Mesenteric fat pad (tissue), 1 donor: ENCODE measurements around the gene CREM. TPM values are rescaled to one million over a fixed set of nuclear protein-coding genes. Genes with fewer than 3 reads are reported as not detected.

Experiments
- DNase-seq: peaks from one replicate; pipeline ENCODE4 v3.0.0-alpha.2; 2020; ENCODE audit warnings: low spot score
- total RNA-seq: library from RNA; stranded (reverse); fragmentation: NEBNext Ultra II Directional; extraction: Animal tissue kit (Norgen Biotek cat#: 25700); gene quantifications from one replicate; pipeline ENCODE4 v1.2.1, GENCODE V29; 2021
- donor health status: DM: yes; HTN: yes; CAD: no.

CREM gene
- total RNA-seq, 1 donor from 2014 or later = 40.3 TPM

DNA sequence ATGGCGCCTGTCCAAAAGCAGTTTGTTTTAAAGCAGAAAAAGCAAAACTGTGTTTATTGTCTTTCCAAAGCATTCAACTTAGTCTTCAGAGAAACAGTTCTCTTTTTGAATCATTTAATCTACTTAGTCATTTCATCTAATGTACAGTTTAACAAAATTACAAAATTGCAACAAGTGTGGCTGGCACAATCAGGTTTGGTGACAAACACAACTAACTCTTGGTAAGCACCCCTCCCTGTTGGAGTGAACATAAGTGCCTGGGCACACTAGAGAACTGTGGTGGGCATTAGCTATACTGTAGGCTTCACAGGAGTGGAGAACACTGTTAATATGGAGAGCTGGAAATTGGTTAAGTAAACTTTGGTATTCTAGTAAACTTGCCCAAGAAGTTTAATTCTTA is 6.9 kb downstream of the CREM start:
- DNase-seq = no peak

GRCh38 chr10:35135861-35136260 is 9.2 kb downstream of the CREM start:
- DNase-seq = no peak

DNA sequence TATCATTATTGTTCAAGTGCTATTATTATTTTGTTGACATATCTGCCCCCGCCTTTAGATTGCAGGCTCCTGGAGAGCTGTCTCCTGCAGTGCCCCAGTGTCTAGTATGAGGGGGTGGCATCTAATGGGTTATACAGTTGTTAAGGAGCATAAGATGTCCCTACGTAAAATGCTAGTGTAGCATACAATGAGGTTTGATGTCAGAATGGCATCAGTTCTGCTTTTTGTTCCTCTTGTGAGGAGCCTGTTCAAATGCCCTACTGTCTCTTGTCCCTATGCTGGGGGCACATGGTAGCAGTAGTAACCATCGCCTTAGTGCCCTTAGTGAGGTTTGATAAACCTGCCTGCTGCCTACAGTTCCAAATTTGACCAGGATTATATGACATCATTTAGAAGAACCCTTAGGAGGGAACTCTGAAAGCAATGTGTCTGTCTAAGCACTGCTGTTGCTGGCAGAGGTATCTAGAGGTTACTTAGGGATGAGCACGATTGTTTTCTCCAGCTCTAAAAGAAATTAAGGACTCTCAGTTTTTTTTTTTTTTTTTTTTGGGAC is 9.7 kb downstream of the CREM start:
- no peak for DNase-seq

- no peak for DNase-seq
Measured at GRCh38 chr10:35140126-35140525, 13.5 kb downstream of the CREM start.

- no peak for DNase-seq
Measured at GRCh38 chr10:35140727-35141126, 14.1 kb downstream of the CREM start.

GRCh38 chr10:35150308-35150707 is 23.7 kb downstream of the CREM start:
- no peak for DNase-seq

DNA sequence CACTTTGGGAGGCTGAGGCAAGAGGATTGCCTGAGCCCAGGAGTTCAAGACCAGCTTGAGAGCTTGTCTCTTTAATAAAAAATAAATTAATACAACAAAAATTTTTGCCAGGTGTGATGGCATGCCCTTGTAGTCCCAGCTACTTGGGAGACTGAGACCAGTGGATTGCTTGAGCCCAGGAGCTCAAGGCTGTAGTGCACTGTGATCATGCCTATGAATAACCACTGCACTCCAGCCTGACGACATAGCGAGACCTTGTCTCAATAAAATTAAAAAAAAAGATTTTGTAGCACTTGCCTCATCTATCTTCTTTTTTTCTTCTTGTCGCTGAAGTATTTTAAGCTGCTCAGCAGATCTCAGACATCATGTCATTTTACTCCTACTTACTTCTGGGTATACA is 26.3 kb downstream of the CREM start:
- no peak for DNase-seq

DNA sequence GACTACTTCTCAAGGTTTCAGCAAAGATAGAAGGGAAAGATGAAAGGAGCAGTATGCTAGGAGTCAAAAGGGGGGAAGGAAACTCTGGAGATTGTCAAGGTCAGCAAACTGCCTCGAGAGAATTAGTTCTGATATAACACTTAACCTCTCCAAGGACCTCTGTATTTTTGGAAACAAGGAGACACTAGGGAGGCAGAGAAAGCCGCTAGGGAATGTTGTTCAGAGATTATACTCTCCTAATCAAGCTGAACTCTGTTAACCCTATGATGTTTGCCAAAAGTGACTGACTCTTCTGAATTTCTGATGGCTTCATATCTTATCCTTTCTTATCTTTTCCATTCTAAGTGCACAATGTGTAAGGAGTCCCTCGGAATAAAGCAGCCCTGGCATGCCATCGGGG is 27.1 kb downstream of the CREM start:
- DNase-seq = no peak

- no peak for DNase-seq
Measured at GRCh38 chr10:35160743-35161142, 34.1 kb downstream of the CREM start.

DNA sequence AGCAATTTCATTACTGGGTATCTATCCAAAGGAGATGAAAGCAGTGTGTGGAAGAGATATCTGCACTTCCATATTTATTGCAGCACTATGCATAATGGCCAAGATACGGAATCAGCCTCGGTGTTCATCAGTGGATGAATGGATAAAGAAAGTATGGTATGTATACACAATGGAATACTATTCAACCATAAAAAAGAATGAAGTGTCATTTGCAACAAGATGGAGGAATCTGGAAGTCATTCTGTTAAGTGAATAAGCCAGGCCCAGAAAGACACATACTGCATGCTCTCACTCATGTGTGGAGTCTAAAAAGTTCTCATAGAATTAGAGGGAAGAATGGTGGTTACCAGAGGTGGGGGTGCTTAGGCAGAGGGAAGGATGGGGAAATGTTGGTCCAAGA is 35.3 kb downstream of the CREM start:
- no peak for DNase-seq

- no peak for DNase-seq
Measured at GRCh38 chr10:35165136-35165535, 38.5 kb downstream of the CREM start.

DNA sequence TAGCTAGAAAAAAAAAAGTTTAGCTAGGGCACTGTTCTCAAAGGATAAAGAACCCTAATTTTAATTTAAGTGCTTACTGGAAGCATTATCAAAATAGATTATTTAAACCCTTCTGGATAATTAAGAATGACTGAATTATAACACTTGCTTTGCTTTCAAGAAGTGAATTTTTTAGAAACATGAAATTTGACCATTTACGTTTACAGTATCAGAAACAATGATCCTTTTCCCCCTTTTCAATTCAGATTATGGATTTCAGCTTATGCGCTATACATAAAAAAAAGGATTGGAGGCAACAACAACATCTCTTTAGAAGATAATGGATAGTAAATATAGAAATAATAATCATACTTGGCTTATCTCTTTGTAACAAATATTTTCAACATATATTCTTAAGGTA is 39.2 kb downstream of the CREM start:
- no peak for DNase-seq

- no peak for DNase-seq
Measured at GRCh38 chr10:35166607-35167006, 40.0 kb downstream of the CREM start.

- no peak for DNase-seq
Measured at GRCh38 chr10:35167342-35167741, 40.7 kb downstream of the CREM start.

DNA sequence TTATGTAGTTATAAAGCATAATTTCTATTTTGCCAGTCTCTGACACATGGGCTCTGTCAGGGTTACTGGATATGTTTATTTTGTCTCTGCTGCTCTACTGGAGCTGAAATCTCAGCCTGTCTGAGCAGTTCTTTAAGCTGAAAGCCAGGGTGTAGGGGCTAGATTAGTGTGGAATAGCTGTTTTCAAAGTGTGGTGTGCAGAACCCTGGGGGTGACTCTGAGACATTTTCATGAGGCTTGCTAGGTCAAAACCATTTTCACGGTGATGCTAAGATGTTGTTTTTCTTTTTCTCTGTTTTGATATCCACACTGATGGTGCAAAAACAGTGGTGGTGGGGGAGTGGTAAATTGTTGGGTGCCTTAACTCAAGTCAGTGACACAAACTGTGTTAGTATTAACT is 45.5 kb downstream of the CREM start:
- DNase-seq = no peak

DNA sequence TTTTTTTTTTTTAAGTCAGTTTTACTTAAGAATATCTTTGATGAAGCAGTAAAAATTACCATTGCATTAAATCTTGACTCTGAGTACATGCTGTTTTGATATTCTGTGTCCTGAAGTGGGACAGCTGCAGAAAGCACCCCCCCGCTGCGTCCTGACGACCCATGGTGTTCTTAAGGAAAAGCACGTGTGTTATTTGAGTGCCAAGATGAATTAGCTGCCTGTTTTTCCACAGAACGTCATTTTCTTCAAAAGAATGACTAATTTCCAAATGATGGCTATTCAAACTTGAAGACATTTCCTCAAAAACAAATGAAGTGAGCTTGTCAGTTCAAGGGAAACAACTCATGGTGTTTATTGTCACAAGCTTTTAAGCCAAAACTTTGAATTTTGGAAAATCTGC is 45.9 kb downstream of the CREM start:
- no peak for DNase-seq

GRCh38 chr10:35178331-35178730 is 51.7 kb downstream of the CREM start:
- no peak for DNase-seq

- no peak for DNase-seq
Measured at GRCh38 chr10:35182631-35183510, 56.2 kb downstream of the CREM start.

- DNase-seq = no peak
Measured at GRCh38 chr10:35184527-35185171, 58.0 kb downstream of the CREM start.

DNA sequence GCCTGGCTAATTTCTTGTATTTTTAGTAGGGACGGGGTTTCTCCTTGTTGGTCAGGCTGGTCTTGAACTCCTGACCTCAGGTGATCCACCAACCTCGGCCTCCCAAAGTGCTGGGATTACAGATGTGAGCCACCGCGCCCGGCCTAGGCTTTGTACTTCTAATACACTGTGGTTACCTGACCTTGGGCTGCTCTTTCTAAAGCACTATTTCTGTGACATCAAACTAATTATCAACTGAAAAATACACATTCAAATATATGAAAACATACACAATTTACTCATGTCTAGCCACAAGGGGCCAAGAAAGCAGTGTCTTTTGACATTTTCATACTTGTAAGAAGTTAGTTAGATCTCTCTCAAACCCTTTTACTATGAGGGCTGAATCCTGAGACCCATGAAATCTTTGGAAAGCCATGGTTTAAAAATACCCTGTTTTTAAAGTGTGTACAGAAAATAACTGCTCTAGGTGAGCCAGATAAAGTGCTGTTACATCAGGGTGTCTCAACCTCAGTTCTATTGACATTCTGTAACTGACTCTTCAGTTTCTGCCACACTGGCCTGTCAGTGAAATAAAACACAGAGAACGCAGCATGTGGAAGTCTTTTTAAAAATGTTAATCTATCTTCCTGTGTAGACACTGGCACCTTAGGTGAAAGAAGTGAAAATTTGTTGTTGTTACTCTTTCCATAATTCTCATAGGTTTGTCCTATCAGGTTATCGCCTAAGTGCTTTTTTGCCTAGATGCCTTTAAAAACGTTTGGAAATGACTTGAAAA is 58.8 kb downstream of the CREM start:
- no peak for DNase-seq

GRCh38 chr10:35188954-35189353 is 62.3 kb downstream of the CREM start:
- DNase-seq = no peak

- DNase-seq = no peak
Measured at GRCh38 chr10:35191523-35191922, 64.9 kb downstream of the CREM start.
